Fibroblast of the aortic adventitia (primary cell): ENCODE results near the gene MPV17L2. TPM values are rescaled to one million over a fixed set of nuclear protein-coding genes. Genes with fewer than 3 reads are reported as not detected.
A peak's percentile ranks its signal among the peaks of the same experiment; 100 is the strongest.

ENCODE experiments used
- DNase-seq: peaks from one replicate; pipeline ENCODE4 v3.0.0-alpha.2; 2010; ENCODE audit warnings: low read depth
- H3K4me3 ChIP-seq: 2 replicates; pipeline ENCODE4 v1.5.1; 2011; ENCODE audit warnings: low read depth, mild to moderate bottlenecking, control low read depth, low read length, moderate library complexity
- CTCF ChIP-seq: IDR thresholded peaks from 2 replicates; pipeline ENCODE4 v1.5.1; 2011; ENCODE audit warnings: mild to moderate bottlenecking, low read length, control low read depth, inconsistent platforms; ENCODE audit not compliant: insufficient read depth
- total RNA-seq: library from RNA; depleted of rRNA; stranded (reverse); fragments of >200 nt; gene quantifications from 2 replicates; pipeline ENCODE4 v1.2.3, GENCODE V29; 2012; ENCODE audit warnings: low replicate concordance

MPV17L2 gene
- total RNA-seq, 1 donor: 11.7 TPM

DNA sequence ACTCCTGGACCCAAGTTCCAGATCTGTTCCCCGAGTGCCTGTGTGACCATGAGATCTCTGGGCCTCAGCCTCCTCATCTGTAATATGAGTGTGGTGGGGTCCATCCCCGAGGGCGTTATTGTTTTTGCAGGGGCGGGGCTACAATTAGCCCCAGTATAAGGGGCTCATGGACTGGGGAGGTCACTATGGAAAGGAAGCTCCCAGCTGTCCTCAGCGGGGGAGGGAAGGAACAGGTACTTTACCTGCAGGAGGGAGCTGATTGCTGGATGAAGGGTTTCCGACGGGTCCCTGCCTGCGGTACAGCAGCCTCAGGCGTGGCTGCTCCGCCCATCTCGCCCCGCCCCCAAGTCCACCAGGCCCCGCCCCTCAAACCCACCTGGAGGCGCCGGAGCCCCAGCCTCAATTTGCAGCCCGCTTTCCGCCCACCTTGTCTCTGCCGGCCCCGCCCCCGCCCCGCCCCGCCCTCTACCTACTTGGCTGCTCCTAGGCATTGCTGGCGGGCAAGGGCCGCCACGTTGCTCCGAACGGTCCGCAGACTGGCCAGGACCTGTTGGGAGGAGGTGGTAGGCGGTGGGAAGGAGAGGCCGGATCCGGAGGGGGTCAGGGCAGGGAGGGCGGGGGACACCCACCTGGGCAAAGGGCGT is 27.7 kb downstream of the MPV17L2 start:
- no peak overlapping the region for H3K4me3 ChIP-seq
- no peak for TF ChIP-seq CTCF
- DNase-seq: no peak

DNA sequence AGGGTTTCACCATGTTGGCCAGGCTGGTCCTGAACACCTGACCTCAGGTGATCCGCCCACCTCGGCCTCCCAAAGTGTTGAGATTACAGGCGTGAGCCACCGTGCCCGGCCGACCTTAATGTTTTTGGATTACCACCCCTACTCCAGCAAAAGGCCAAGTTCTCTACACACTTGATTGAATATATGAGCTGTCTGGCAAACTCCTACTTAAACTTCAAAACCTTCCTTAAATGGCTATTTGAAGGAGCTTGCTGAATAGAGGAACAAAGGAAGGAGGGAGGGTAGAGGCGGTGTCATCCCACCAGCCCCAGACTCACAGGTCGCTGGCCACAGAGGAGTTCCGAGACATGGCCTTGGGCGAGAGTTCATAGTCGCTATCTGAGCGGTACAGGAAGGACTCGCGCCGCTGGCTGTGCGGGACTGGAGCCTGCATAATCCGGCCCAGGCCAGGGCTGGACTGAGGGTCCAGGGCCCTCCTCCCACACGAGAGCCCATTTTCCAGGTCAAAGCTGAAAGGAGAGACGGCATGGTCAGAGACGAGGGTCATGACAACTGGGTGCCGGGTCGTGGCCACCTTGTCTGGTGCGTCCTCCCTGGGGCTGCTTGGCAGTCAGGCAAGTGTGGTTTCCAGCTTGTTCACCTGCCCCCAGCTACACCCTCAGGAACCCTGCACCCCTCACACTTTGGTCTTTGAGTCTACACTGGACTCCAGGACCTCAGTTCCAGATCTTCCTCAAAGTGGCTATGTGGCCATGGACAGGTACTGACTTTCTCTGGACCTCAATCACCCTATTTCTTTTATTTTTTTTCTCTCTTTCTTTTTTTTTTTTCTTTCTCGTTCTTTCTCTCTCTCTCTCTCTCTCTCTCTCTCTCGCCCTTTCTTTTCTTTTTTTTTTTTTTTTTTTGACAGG is 29.1 kb downstream of the MPV17L2 start:
- H3K4me3 ChIP-seq: no peak overlapping the region
- DNase-seq: no peak
- no peak for TF ChIP-seq CTCF

DNA sequence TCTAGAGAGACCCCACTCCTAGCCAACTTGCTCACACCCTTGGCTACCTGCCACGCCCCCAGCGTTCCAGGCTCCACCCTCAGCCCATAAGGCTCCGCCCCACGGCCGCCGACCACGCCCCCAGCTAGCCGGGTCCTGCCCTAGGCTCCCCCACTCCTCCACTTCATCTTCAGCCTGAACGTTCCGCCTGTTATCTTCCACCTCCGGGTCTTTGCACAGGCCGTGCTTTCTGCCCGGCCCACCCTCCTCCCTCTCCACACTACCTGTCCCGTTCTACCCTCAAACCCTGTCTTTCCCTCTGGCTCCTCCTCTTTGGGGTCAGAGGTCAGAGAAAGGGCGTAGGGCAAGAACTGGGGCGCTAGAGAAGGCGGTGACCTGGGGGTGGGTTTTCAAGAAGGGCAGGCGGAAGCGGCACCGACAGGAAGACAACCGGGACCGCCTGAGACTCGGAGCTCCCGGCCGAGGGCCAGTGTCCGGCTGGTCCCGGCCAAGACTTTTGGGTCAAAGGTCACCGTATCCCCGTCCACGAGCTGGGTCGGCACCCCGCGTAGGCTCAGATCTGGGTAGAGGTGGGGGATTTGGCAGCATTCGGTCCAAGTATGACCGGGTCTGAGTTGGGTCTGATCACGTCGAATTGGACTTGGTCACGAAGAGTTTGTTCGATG is 31.0 kb downstream of the MPV17L2 start:
- no peak for TF ChIP-seq CTCF
- DNase-seq: no peak
- H3K4me3 ChIP-seq: peak overlapping the region; percentile 68

- peak overlapping the region; percentile 68 for H3K4me3 ChIP-seq
- DNase-seq: peak; percentile 99
- no peak for TF ChIP-seq CTCF
Measured at GRCh38 chr19:18224525-18225354, 31.7 kb downstream of the MPV17L2 start.

DNA sequence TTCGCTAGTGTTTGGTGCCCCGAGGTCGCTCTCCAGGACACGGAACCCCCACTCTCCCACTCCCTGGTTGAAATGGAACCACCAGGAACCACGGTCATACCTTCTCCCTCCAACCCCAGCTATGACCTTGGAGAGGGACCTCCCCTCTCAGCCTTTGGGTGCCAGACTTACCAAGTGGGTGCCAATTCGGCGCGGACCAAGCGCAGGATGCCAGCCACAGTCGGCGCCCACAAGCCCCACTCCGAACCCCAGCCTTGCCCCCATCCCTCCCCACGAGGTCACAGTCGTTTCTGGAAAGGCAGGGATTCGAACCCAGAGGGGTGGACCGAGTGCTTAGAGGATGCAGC is 32.3 kb downstream of the MPV17L2 start:
- no peak for TF ChIP-seq CTCF
- no peak overlapping the region for H3K4me3 ChIP-seq
- DNase-seq: no peak
